Measurements from ENCODE around the gene SNX10.

- TF ChIP-seq, protein P1, sequence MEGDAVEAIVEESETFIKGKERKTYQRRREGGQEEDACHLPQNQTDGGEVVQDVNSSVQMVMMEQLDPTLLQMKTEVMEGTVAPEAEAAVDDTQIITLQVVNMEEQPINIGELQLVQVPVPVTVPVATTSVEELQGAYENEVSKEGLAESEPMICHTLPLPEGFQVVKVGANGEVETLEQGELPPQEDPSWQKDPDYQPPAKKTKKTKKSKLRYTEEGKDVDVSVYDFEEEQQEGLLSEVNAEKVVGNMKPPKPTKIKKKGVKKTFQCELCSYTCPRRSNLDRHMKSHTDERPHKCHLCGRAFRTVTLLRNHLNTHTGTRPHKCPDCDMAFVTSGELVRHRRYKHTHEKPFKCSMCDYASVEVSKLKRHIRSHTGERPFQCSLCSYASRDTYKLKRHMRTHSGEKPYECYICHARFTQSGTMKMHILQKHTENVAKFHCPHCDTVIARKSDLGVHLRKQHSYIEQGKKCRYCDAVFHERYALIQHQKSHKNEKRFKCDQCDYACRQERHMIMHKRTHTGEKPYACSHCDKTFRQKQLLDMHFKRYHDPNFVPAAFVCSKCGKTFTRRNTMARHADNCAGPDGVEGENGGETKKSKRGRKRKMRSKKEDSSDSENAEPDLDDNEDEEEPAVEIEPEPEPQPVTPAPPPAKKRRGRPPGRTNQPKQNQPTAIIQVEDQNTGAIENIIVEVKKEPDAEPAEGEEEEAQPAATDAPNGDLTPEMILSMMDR (IDR thresholded peaks at IDR 0.05), result no peak
- no peak for TF ChIP-seq POLR2A (IDR thresholded peaks at IDR 0.05)
Observed at GRCh38 chr7:26381476-26382353, 90.1 kb downstream of the SNX10 start.

Measured in adrenal gland (tissue), 5 donors.